Activated CD4-positive, CD25-positive, alpha-beta regulatory T cell treated with anti-CD3 and anti-CD28 coated beads, Interleukin-2, amount 50 U/mL, for 16 hours (primary cell): ENCODE measurements around the gene RAC2.

Experiments used
- DNase-seq: peaks from one replicate; pipeline ENCODE4 v3.0.0-alpha.2; 2020; ENCODE audit warnings: low read depth, low spot score

Gene RAC2

GRCh38 chr22:37187891-37188761, 55.9 kb downstream of the RAC2 start, which contains the start of gene C1QTNF6:
Gene C1QTNF6 (minus strand): TSS chr22:37188247. CDS start chr22:37188213, 34 bp downstream.
- no peak for DNase-seq

DNA sequence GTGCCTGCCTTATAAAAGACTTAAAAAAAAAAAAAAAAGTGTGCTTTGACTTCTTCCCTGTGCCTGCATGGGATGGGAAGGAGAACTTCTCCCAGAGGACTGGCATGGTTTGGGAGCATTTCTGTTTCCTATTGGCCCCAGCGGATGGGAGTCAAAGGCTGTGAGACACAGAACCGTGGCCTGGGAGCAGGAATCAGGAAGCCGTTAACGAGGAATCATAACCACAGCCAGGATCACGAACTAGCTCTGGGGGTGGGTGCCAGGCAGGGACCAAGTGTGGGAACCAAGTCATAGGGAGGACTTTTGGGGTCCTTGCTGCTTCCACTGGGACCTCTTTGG, 56.5 kb downstream of the RAC2 start:
- no peak for DNase-seq

DNA sequence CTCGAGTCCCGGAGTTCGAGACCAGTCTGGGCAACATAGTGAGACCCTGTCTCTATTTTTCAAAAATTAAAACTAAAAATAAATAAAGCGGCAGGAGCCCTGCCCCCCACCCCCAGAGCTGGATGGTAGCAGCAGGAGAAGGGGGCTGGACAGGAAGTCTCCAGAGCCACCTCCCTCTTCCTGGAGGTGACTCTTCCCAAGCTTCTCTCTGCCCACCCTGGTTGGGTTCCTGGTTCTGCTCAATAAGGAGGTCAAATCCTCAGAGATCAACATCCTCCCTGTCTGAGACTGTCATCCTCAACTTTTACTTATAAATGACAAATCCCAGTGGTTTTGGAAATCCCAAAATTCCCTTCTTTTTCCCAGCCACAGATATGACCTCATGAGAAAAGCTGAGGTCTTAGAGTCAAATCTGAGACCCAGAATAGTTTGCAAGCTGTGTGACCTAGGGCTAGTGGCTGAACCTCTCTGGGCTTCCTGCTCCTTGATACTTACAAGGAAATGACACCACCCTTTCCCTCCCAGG, 57.0 kb downstream of the RAC2 start:
- no peak for DNase-seq

GRCh38 chr22:37186228-37186996, 57.7 kb downstream of the RAC2 start:
- DNase-seq, result peak; percentile 31

DNA sequence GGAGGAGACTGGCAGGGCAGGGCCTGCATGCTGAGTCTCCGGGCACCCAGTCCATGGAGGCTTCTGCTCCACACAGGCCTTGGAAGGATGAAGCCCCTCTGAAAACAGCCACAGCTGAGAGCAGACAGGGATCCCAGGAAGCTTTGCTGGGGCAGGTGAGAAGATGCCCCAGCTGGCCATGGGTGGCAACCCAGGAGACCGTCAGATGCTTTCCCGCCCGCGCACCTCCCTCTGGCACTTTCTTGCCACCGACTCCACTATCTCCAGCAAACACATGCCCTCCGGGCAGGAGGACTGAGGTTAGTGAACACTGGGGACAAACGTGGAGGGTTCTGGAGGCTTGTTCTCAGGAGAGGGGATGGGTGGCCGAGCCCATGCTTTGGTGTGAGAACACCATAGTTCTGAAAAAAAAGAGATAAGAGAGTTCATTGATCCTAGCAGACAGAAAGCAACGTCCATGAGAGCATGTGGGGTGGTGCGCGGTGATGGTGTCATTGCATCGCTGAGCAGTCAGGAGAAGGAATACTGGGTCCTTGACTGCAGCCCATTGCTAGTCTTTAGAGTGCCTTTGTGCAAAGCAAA, 58.3 kb downstream of the RAC2 start:
- DNase-seq, result no peak

- no peak for DNase-seq
Measured at GRCh38 chr22:37184816-37185541, 59.1 kb downstream of the RAC2 start.

DNA sequence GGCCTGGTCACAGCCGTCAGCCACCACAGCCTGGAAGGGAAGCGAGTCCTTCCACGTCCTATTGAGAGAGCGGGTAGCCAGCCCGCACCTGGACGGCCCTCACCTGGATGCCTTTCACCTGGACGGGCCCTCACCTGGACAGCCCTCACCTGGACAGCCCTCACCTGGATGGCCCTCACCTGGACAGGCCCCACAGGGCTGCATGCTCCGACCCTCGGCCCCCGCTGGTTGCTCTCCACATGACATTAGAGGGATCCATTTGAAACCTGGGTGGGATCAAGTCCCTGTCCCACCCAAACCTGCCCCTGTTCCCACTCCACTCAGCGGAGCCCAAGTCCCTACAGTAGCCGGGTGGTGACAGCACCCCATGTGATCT, 59.7 kb downstream of the RAC2 start:
- DNase-seq, result no peak

GRCh38 chr22:37183432-37184379, 60.4 kb downstream of the RAC2 start:
- no peak for DNase-seq

DNA sequence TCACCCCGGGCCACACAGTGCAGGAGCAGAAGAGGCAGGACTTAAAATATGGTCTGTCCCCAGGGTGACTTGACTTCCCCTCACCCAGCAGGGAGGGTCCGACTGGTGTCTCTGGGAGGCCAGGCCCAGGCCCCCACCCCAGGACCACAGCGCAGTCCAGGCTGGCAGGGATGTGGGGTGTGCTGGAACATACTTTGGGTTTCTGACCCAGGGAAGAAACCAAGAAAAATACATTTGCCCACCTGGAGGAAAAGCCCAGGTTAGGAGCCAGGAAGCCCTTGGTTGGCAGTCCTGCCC, 61.2 kb downstream of the RAC2 start:
- DNase-seq, result no peak

DNA sequence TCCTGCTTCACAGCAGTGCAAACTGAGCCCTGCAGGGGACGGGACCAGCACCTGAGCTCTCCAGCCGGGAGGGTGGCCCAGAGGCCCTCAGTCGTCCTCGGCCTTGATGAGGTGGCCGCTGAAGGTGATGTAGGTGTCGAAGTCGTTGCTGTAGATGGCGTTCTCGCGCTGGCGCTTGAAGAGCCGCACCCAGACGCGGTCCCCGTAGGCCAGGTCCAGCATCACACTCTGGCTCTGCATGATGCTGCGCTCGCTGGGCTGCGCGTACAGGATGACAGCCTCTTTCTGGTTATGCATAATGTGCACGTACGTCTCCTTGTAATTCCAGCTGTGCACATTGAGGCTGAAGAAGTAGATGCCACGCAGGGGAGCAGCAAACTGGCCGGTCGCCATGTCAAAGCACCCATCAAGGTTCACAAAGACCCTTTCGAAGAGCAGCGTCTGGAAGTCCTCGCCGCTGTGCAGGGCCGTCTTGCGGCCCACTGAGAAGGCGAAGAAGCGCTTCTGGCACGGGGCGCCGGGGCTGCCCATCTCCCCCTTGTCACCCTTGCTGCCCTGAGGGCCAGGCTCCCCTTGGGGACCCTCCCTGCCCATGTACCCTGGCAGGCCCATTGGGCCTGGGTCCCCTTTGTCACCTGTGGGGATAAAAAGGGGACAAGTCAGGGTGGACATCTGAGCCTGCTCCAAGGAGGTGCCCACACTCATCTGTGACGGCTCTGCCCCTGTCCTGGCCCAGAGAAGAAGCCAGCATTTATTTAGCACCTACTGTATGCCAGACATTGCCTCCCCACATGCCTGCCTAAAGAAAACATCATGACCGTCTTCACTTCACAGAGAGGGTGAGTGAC, 61.7 kb downstream of the RAC2 start:
- DNase-seq, result no peak

DNA sequence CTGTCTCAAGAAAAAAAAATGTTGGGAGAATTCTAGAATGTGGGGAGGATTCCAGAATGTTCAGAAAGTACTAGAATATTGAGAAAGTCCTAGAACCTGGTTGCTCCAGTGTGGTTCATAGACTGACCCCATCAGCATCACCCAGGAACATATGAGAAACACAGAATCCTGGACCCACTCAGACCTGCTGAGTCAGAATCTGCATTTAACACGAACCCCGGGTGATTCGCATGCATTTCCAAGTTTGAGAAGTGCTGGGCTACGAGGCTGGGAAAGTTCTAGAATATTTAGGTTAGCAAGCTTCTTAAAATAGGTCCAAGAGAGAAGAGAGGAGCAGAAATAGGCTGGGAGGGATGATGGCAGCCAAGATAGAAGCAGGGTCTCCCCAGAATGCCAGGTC, 62.4 kb downstream of the RAC2 start:
- DNase-seq, result no peak

- DNase-seq, result no peak
Measured at GRCh38 chr22:37180531-37181231, 63.4 kb downstream of the RAC2 start.

- no peak for DNase-seq
Measured at GRCh38 chr22:37179622-37180420, 64.2 kb downstream of the RAC2 start.

GRCh38 chr22:37179126-37179470, 65.0 kb downstream of the RAC2 start:
- no peak for DNase-seq

- no peak for DNase-seq
Measured at GRCh38 chr22:37178350-37179125, 65.5 kb downstream of the RAC2 start.

DNA sequence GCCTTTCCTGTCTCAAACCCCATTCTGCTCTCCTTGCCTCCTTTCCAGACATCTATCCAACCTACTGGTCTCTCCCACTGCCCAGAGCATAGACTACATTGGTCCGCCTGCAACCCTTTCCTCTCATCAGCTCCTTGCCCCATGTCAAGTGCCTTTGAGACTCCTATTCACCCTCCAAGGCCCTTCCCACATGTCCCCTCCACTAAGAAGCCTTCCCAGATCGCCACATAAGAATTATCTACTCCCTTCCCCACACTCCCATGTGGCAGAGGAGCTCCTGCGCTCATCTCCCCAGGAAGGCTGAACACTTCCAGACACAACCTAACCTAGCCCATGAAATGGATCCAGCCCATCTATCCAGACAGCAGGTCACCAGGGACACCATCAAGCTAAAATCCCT, 66.3 kb downstream of the RAC2 start:
- no peak for DNase-seq

- DNase-seq, result no peak
Measured at GRCh38 chr22:37177221-37177620, 66.8 kb downstream of the RAC2 start.
